Measurements from ENCODE around the gene FAM120B. TPM values are rescaled to one million over a fixed set of nuclear protein-coding genes. Genes with fewer than 3 reads are reported as not detected.

FAM120B gene
- total RNA-seq, 1 experiment from 2014 or later: 16.7 TPM

- Histone ChIP-seq H3K14ac (ENCODE audit: insufficient read depth, low read length) (no peak overlapping the region), H4K91ac (ENCODE audit: insufficient read length, low read depth, low read length) (no peak overlapping the region), H3K27ac (ENCODE audit: insufficient read length, low read depth, low read length) (no peak overlapping the region), H2BK5ac (ENCODE audit: insufficient read length, low read length) (no peak overlapping the region), H3K18ac (ENCODE audit: insufficient read length, low read depth, low read length) (no peak overlapping the region), H3K4me1 (ENCODE audit: insufficient read depth, low read length) (no peaks in the 10 kb centered on the region), H3K79me1 (ENCODE audit: insufficient read depth, low read depth, low read length, poor library complexity, severe bottlenecking) (no peaks in the 10 kb centered on the region), H2AK5ac (ENCODE audit: insufficient read length, low read length) (no peak overlapping the region), H3T11ph (ENCODE audit: low read length) (no peak overlapping the region), H3K56ac (ENCODE audit: insufficient read length, low read depth, low read length) (no peak overlapping the region), H3K9ac (ENCODE audit: extremely low read depth, insufficient read length, low read length) (no peak overlapping the region), H4K8ac (replicated peaks; ENCODE audit: insufficient read length, low read depth, low read length) (no peak overlapping the region), H2BK120ac (ENCODE audit: low read depth, low read length, poor library complexity, severe bottlenecking) (no peak overlapping the region), H2BK12ac (ENCODE audit: insufficient read length, low read depth, low read length) (no peak overlapping the region), H2BK20ac (ENCODE audit: low read depth, low read length, poor library complexity, severe bottlenecking) (no peak overlapping the region), H3K79me2 (ENCODE audit: insufficient read depth, low read length) (no peaks in the 10 kb centered on the region), H2BK15ac (ENCODE audit: low read depth, low read length) (no peak overlapping the region), H3K23me2 (ENCODE audit: insufficient read length, low read depth, low read length, poor library complexity, severe bottlenecking) (no peaks in the 10 kb centered on the region), H3K9me3 (ENCODE audit: control insufficient read depth, low read depth, low read length) (no peaks in the 10 kb centered on the region), H4K5ac (ENCODE audit: insufficient read length, low read depth, low read length) (no peak overlapping the region), H3K23ac (ENCODE audit: insufficient read length, low read depth, low read length) (no peak overlapping the region), H2AFZ (ENCODE audit: low read length) (no peak overlapping the region), H3K4ac (ENCODE audit: low read depth, low read length) (no peak overlapping the region), H3K4me2 (ENCODE audit: insufficient read depth, insufficient read length, low read length) (no peak overlapping the region), H3K27me3 (ENCODE audit: insufficient read depth, low read length) (no peaks in the 10 kb centered on the region), H4K20me1 (ENCODE audit: control insufficient read depth, insufficient read depth, insufficient read length) (no peaks in the 10 kb centered on the region)
- Mint-ChIP-seq H3K4me3 (no peak overlapping the region), H3K27ac (no peak overlapping the region), H3K36me3 (ENCODE audit: insufficient read depth in 1 of 3, low read depth in 3 of 3) (no peaks in the 10 kb centered on the region), H3K27me3 (ENCODE audit: low read depth) (peaks cover 5% of the 10 kb centered on the region), H3K4me1 (peaks cover 0 to 5% of the 10 kb centered on the region in 2 experiments; a peak in 2 of 4 replicates), H3K9me3 (no peaks in the 10 kb centered on the region)
- peak; percentile 48 for TF ChIP-seq CTCF (conservative IDR thresholded peaks at IDR 0.05)
- DNase-seq: no peak
- no CpG with 5 or more reads among the region's 7 CpGs for WGBS (ENCODE audit: extremely low coverage, insufficient read length, low lambda C conversion rate)
Observed at GRCh38 chr6:170260686-170261085, 45.9 kb upstream of the FAM120B start.

All from H9 (cell line).